Fibroblast of gingiva (primary cell): ENCODE data around the gene TMEM272.

Experiments used
- DNase-seq: peaks from one replicate; pipeline ENCODE4 v3.0.0-alpha.2; 2011; ENCODE audit warnings: low read depth

Gene TMEM272

GRCh38 chr13:51780099-51780498 lies 64.9 kb downstream of the TMEM272 start:
- no peak for DNase-seq

- DNase-seq = no peak
Observed at GRCh38 chr13:51778392-51778791, 66.6 kb downstream of the TMEM272 start.

- no peak for DNase-seq
Observed at GRCh38 chr13:51777921-51778320, 67.1 kb downstream of the TMEM272 start.

GRCh38 chr13:51776179-51776578 lies 68.8 kb downstream of the TMEM272 start:
- DNase-seq = no peak

GRCh38 chr13:51773515-51773914 lies 71.5 kb downstream of the TMEM272 start:
- no peak for DNase-seq

GRCh38 chr13:51772781-51773180 lies 72.2 kb downstream of the TMEM272 start:
- DNase-seq = no peak

- DNase-seq = no peak
Observed at GRCh38 chr13:51772105-51772455, 72.9 kb downstream of the TMEM272 start.

- no peak for DNase-seq
Observed at GRCh38 chr13:51771418-51772104, 73.4 kb downstream of the TMEM272 start.

GRCh38 chr13:51770681-51771417 lies 74.1 kb downstream of the TMEM272 start:
- DNase-seq = no peak

GRCh38 chr13:51770160-51770559 lies 74.8 kb downstream of the TMEM272 start:
- no peak for DNase-seq

GRCh38 chr13:51769455-51770127 lies 75.4 kb downstream of the TMEM272 start:
- peak; percentile 58 for DNase-seq

GRCh38 chr13:51768976-51769375 lies 76.0 kb downstream of the TMEM272 start:
- DNase-seq = no peak

- DNase-seq = no peak
Observed at GRCh38 chr13:51768378-51768921, 76.5 kb downstream of the TMEM272 start.

GRCh38 chr13:51767100-51767499 lies 77.9 kb downstream of the TMEM272 start:
- no peak for DNase-seq

GRCh38 chr13:51765142-51765515 lies 79.8 kb downstream of the TMEM272 start:
- DNase-seq = peak; percentile 50

- DNase-seq = peak; percentile 94
Observed at GRCh38 chr13:51764184-51765141, 80.5 kb downstream of the TMEM272 start.

- DNase-seq = no peak
Observed at GRCh38 chr13:51763486-51763885, 81.5 kb downstream of the TMEM272 start.
